Neural cell (in vitro differentiated cells): ENCODE results near the gene LMOD1. TPM values are rescaled to one million over a fixed set of nuclear protein-coding genes. Genes with fewer than 3 reads are reported as not detected.

ENCODE experiments used
- H2AFZ ChIP-seq: fragments of 200-600, 300-800 bp; sonication (generic), shearing (Covaris generic); 2 replicates; pipeline ENCODE4 v1.6.0; 2014; ENCODE audit warnings: low read depth, mild to moderate bottlenecking, antibody characterized with exemption, low read length, moderate library complexity
- H3F3A ChIP-seq: fragments of 200-600 bp; shearing (Covaris generic); 2 replicates; pipeline ENCODE4 v1.6.1; 2016; ENCODE audit warnings: mild to moderate bottlenecking, moderate library complexity, mixed read lengths, antibody characterized with exemption, low read length; ENCODE audit not compliant: insufficient read depth, poor library complexity, severe bottlenecking
- H3K27ac ChIP-seq: fragments of 200-600, 300-800 bp; sonication (generic), shearing (Covaris generic); 2 replicates; pipeline ENCODE4 v1.5.1; 2014; ENCODE audit warnings: mild to moderate bottlenecking, low read length, moderate library complexity
- H3K27me3 ChIP-seq: fragments of 300-800, 200-600 bp; sonication (generic), shearing (Covaris generic); 2 replicates; pipeline ENCODE4 v1.6.0; 2014; ENCODE audit warnings: mild to moderate bottlenecking, low read depth, low read length, moderate library complexity; ENCODE audit not compliant: insufficient read depth
- H3K36me3 ChIP-seq: fragments of 300-800, 200-600 bp; sonication (generic), shearing (Covaris generic); 2 replicates; pipeline ENCODE4 v1.5.1; 2014; ENCODE audit warnings: mild to moderate bottlenecking, antibody characterized with exemption, low read length, moderate library complexity; ENCODE audit not compliant: insufficient read depth
- H3K4me2 ChIP-seq: fragments of 300-800, 200-600 bp; sonication (generic), shearing (Covaris generic); 2 replicates; pipeline ENCODE4 v1.6.0; 2014; ENCODE audit warnings: mild to moderate bottlenecking, low read length
- H3K4me3 ChIP-seq: fragments of 300-800, 200-600 bp; sonication (generic), shearing (Covaris generic); 2 replicates; pipeline ENCODE4 v1.5.1; 2014; ENCODE audit warnings: mild to moderate bottlenecking, low read length, moderate library complexity
- H3K79me2 ChIP-seq: fragments of 200-600 bp; shearing (Covaris generic); replicated peaks from 2 replicates; pipeline ENCODE4 v1.6.0; 2014; ENCODE audit warnings: mild to moderate bottlenecking, low read length, moderate library complexity; ENCODE audit not compliant: insufficient read depth
- H3K9ac ChIP-seq: fragments of 300-800, 200-600 bp; sonication (generic), shearing (Covaris generic); 2 replicates; pipeline ENCODE4 v1.6.1; 2016; ENCODE audit warnings: mild to moderate bottlenecking, low read length, mixed read lengths
- H3K9me2 ChIP-seq: fragments of 200-600 bp; shearing (Covaris generic); 2 replicates; pipeline ENCODE4 v1.6.1; 2016; ENCODE audit warnings: mild to moderate bottlenecking, low read length, mixed read lengths; ENCODE audit not compliant: insufficient read depth
- H3K9me3 ChIP-seq: fragments of 200-600, 300-800 bp; sonication (generic), shearing (Covaris generic); 2 replicates; pipeline ENCODE4 v1.6.1; 2016; ENCODE audit warnings: mild to moderate bottlenecking, mixed run types, low read length, moderate library complexity, mixed read lengths
- H4K20me1 ChIP-seq: fragments of 200-600 bp; shearing (Covaris generic); 2 replicates; pipeline ENCODE4 v1.6.1; 2016; ENCODE audit warnings: mild to moderate bottlenecking, mixed run types; ENCODE audit not compliant: insufficient read depth
- CTCF ChIP-seq: fragments of 450-650 bp; IDR thresholded peaks from 2 replicates; pipeline ENCODE4 v1.5.1; 2014; ENCODE audit warnings: antibody characterized with exemption, mild to moderate bottlenecking, moderate library complexity; ENCODE audit not compliant: poor library complexity, severe bottlenecking
- EP300 ChIP-seq: fragments of 450-650 bp; conservative IDR thresholded peaks from 2 replicates; pipeline ENCODE4 v1.6.1; 2014; ENCODE audit warnings: antibody characterized with exemption, mild to moderate bottlenecking, moderate library complexity; ENCODE audit not compliant: poor library complexity, severe bottlenecking
- EZH2 ChIP-seq: fragments of 200-600, 300-800 bp; shearing (Covaris generic), sonication (generic); IDR thresholded peaks from 2 replicates; pipeline ENCODE4 v1.6.1; 2014; ENCODE audit warnings: antibody characterized with exemption, low read length, borderline replicate concordance, mild to moderate bottlenecking; ENCODE audit not compliant: insufficient read depth, poor library complexity, severe bottlenecking
- MXI1 ChIP-seq: fragments of 450-650 bp; conservative IDR thresholded peaks from 2 replicates; pipeline ENCODE4 v1.6.1; 2014; ENCODE audit warnings: antibody characterized with exemption, mild to moderate bottlenecking; ENCODE audit not compliant: poor library complexity, severe bottlenecking
- POLR2AphosphoS5 ChIP-seq: IDR thresholded peaks from 2 replicates; pipeline ENCODE4 v1.6.1; 2012
- RAD21 ChIP-seq: fragments of 450-650 bp; conservative IDR thresholded peaks from 2 replicates; pipeline ENCODE4 v1.6.1; 2014; ENCODE audit warnings: antibody characterized with exemption, mild to moderate bottlenecking, moderate library complexity
- REST ChIP-seq: IDR thresholded peaks from 2 replicates; pipeline ENCODE4 v1.6.1; 2012; ENCODE audit warnings: borderline replicate concordance
- SMC3 ChIP-seq: fragments of 450-650 bp; conservative IDR thresholded peaks from 2 replicates; pipeline ENCODE4 v1.6.1; 2014; ENCODE audit warnings: antibody characterized with exemption, mild to moderate bottlenecking, moderate library complexity; ENCODE audit not compliant: poor library complexity
- polyA plus RNA-seq: library from polyadenylated mRNA; depleted of rRNA; stranded (reverse); fragments of >200 nt; gene quantifications from 2 replicates; pipeline ENCODE4 v1.2.3, GENCODE V29; 2014

The LMOD1 gene
- polyA plus RNA-seq, 1 donor from 2014 or later = not detected

GRCh38 chr1:201876148-201876818 lies 70.1 kb downstream of the LMOD1 start:
- Histone ChIP-seq H3K9me3 (no peaks in the 10 kb centered on the region), H3K4me3 (no peak overlapping the region), H3K27me3 (no peaks in the 10 kb centered on the region), H3K9me2 (no peaks in the 10 kb centered on the region), H3K36me3 (no peaks in the 10 kb centered on the region), H3K79me2 (no peaks in the 10 kb centered on the region), H3F3A (no peaks in the 10 kb centered on the region), H3K27ac (no peak overlapping the region), H3K4me2 (no peak overlapping the region), H2AFZ (no peak overlapping the region), H4K20me1 (no peaks in the 10 kb centered on the region), H3K9ac (no peak overlapping the region)
- TF ChIP-seq CTCF (peak; percentile 32), EP300 (no peak), POLR2AphosphoS5 (no peak), RAD21 (no peak), MXI1 (no peak), REST (no peak)

GRCh38 chr1:201874672-201875071 lies 71.7 kb downstream of the LMOD1 start:
- Histone ChIP-seq H3K9ac (no peak overlapping the region), H3K27ac (no peak overlapping the region), H3K4me2 (no peak overlapping the region), H3K79me2 (no peaks in the 10 kb centered on the region), H3K4me3 (no peak overlapping the region), H4K20me1 (no peaks in the 10 kb centered on the region), H3F3A (no peaks in the 10 kb centered on the region), H3K27me3 (no peaks in the 10 kb centered on the region), H3K36me3 (peaks cover 14% of the 10 kb centered on the region), H3K9me3 (no peaks in the 10 kb centered on the region), H3K9me2 (no peaks in the 10 kb centered on the region), H2AFZ (no peak overlapping the region)
- TF ChIP-seq EP300 (no peak), SMC3 (no peak), EZH2 (no peak), CTCF (no peak), MXI1 (no peak), REST (no peak)
